SK-N-SH treated with all-trans-retinoic acid at 6 μM for 48 hours (cell line): ENCODE measurements around the gene ADARB2.

Experiments used
- ATAC-seq: fragments of 200-7000 bp; cut with Tn5 transposase; 3 replicates; pipeline ENCODE4 v1.9.1; 2020; ENCODE audit warnings: mild to moderate bottlenecking, moderate library complexity
- ARNTL ChIP-seq: fragments of 450-650 bp; formaldehyde crosslinking; IDR thresholded peaks from 2 replicates; pipeline ENCODE4 v1.5.0; 2020; ENCODE audit warnings: low read depth, mild to moderate bottlenecking, moderate library complexity, borderline replicate concordance
- BACH2 ChIP-seq: fragments of 250-450 bp; sonication (Bioruptor Pico); IDR thresholded peaks from 2 replicates; pipeline ENCODE4 v1.9.0; 2021; ENCODE audit warnings: mild to moderate bottlenecking, borderline replicate concordance
- CSDC2 ChIP-seq: fragments of 250-450 bp; sonication (Bioruptor Pico); IDR thresholded peaks from 2 replicates; pipeline ENCODE4 v1.5.0; 2020; ENCODE audit warnings: mild to moderate bottlenecking, moderate library complexity
- ESRRG ChIP-seq: fragments of 250-450 bp; sonication (Bioruptor Pico); IDR thresholded peaks from 2 replicates; pipeline ENCODE4 v1.6.1; 2021; ENCODE audit warnings: mild to moderate bottlenecking
- GLIS3 ChIP-seq: fragments of 250-450 bp; sonication (Bioruptor Pico); IDR thresholded peaks from 2 replicates; pipeline ENCODE4 v1.5.0; 2020; ENCODE audit warnings: mild to moderate bottlenecking, moderate library complexity
- ISL1 ChIP-seq: fragments of 250-450 bp; sonication (Bioruptor Pico); IDR thresholded peaks from 2 replicates; pipeline ENCODE4 v2.1.2; 2022; ENCODE audit warnings: mild to moderate bottlenecking, moderate library complexity
- OSR1 ChIP-seq: fragments of 250-450 bp; sonication (Bioruptor Pico); IDR thresholded peaks from 2 replicates; pipeline ENCODE4 v1.8.0; 2022; ENCODE audit warnings: moderate library complexity, mild to moderate bottlenecking, inconsistent platforms
- PPARA ChIP-seq: fragments of 250-450 bp; sonication (Bioruptor Pico); IDR thresholded peaks from 2 replicates; pipeline ENCODE4 v1.5.0; 2020; ENCODE audit warnings: mild to moderate bottlenecking, borderline replicate concordance
- RARB ChIP-seq: fragments of 250-450 bp; sonication (Bioruptor Pico); IDR thresholded peaks from 2 replicates; pipeline ENCODE4 v1.8.0; 2021; ENCODE audit warnings: mild to moderate bottlenecking, moderate library complexity
- TCF4 ChIP-seq: fragments of 250-450 bp; sonication (Bioruptor Pico); IDR thresholded peaks from 2 replicates; pipeline ENCODE4 v1.8.0; 2021; ENCODE audit warnings: mild to moderate bottlenecking, moderate library complexity, borderline replicate concordance
- TOX ChIP-seq: fragments of 250-450 bp; sonication (Bioruptor Pico); IDR thresholded peaks from 2 replicates; pipeline ENCODE4 v1.8.0; 2021; ENCODE audit warnings: mild to moderate bottlenecking, moderate library complexity, borderline replicate concordance
- ZC3H10 ChIP-seq: fragments of 250-450 bp; sonication (Bioruptor Pico); IDR thresholded peaks from 2 replicates; pipeline ENCODE4 v1.5.1; 2021; ENCODE audit warnings: mild to moderate bottlenecking, moderate library complexity
- ZFP3 ChIP-seq: fragments of 250-450 bp; sonication (Bioruptor Pico); IDR thresholded peaks from 2 replicates; pipeline ENCODE4 v1.5.0; 2020; ENCODE audit warnings: mild to moderate bottlenecking, moderate library complexity
- ZFP30 ChIP-seq: fragments of 450-650 bp; formaldehyde crosslinking; IDR thresholded peaks from 2 replicates; pipeline ENCODE4 v1.5.0; 2022; ENCODE audit warnings: mild to moderate bottlenecking, moderate library complexity
- ZNF565 ChIP-seq: fragments of 450-650 bp; formaldehyde crosslinking; conservative IDR thresholded peaks from 2 replicates; pipeline ENCODE4 v1.5.0; 2020; ENCODE audit warnings: low read depth, mild to moderate bottlenecking, moderate library complexity
- ZNF70 ChIP-seq: fragments of 450-650 bp; formaldehyde crosslinking; IDR thresholded peaks from 2 replicates; pipeline ENCODE4 v1.5.0; 2020; ENCODE audit warnings: mild to moderate bottlenecking, moderate library complexity
- ZNF8 ChIP-seq: fragments of 450-650 bp; formaldehyde crosslinking; IDR thresholded peaks from 2 replicates; pipeline ENCODE4 v1.5.0; 2020; ENCODE audit warnings: mild to moderate bottlenecking, moderate library complexity
- TF ChIP-seq, protein P1 (sequence below): fragments of 250-450 bp; sonication (Bioruptor Pico); IDR thresholded peaks from 2 replicates; pipeline ENCODE4 v1.5.1; 2020; ENCODE audit warnings: low read depth, mild to moderate bottlenecking, moderate library complexity
- TF ChIP-seq, protein P2 (sequence below): fragments of 250-450 bp; sonication (Bioruptor Pico); IDR thresholded peaks from 2 replicates; pipeline ENCODE4 v1.5.1; 2021; ENCODE audit warnings: mild to moderate bottlenecking, moderate library complexity
- TF ChIP-seq, protein P3 (sequence below): fragments of 250-450 bp; sonication (Bioruptor Pico); IDR thresholded peaks from 2 replicates; pipeline ENCODE4 v1.8.0; 2020; ENCODE audit warnings: mild to moderate bottlenecking, moderate library complexity, borderline replicate concordance
- TF ChIP-seq, protein P4 (sequence below): fragments of 250-450 bp; sonication (Bioruptor Pico); IDR thresholded peaks from 2 replicates; pipeline ENCODE4 v1.8.0; 2021; ENCODE audit warnings: low read depth, mild to moderate bottlenecking, moderate library complexity, borderline replicate concordance
- TF ChIP-seq, protein P5 (sequence below): fragments of 250-450 bp; sonication (Bioruptor Pico); IDR thresholded peaks from 2 replicates; pipeline ENCODE4 v1.5.0; 2020; ENCODE audit warnings: mild to moderate bottlenecking, moderate library complexity

Gene ADARB2

DNA sequence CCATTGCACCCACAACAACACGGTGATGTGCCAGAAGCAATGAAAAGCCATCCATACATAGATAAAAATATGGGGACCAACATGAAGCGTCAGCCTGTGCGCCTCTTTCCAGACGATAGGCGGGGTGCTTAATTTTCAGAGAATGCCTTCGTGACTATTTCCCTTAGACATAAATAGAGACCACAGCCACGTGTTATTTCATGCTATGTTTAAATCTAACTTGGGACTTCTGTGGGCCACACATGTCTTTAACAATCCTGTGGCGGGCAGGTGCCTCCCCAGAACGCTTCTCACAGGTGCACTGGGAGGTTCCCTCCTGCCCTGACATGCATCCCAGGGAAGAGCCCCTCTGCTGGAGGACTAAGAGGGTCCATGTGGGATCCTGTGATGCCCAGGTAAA, 259.7 kb downstream of the ADARB2 start:
- TF ChIP-seq BACH2 (CRISPR knock-in tag) (no peak), ARNTL (CRISPR knock-in tag) (no peak), ISL1 (CRISPR knock-in tag) (no peak), ZFP30 (CRISPR knock-in tag) (no peak), GLIS3 (no peak), ESRRG (CRISPR knock-in tag) (no peak), ZC3H10 (no peak), OSR1 (no peak), ZNF8 (CRISPR knock-in tag) (no peak), TOX (no peak), ZNF565 (no peak)
- TF ChIP-seq, protein P1, sequence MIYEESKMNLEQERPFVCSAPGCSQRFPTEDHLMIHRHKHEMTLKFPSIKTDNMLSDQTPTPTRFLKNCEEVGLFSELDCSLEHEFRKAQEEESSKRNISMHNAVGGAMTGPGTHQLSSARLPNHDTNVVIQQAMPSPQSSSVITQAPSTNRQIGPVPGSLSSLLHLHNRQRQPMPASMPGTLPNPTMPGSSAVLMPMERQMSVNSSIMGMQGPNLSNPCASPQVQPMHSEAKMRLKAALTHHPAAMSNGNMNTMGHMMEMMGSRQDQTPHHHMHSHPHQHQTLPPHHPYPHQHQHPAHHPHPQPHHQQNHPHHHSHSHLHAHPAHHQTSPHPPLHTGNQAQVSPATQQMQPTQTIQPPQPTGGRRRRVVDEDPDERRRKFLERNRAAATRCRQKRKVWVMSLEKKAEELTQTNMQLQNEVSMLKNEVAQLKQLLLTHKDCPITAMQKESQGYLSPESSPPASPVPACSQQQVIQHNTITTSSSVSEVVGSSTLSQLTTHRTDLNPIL (CRISPR knock-in tag) = no peak

DNA sequence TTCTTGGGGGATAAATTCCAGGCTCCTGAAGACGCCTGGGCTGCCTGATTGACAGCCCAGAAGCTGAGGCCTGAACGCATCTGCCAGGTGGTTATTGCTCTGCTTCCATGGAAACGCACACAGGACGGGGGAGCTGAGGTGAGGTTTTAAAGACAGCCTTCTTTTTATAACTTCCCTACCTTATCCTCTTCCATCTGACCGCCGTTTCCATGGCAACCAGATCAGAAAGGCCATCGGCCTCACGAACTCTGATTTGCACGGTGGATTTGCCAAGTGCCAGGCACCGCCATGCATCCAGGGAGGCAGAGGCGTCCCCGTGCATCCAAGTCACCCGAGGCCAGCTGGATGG, 260.9 kb downstream of the ADARB2 start:
- TF ChIP-seq ZNF70 (CRISPR knock-in tag) (no peak), TCF4 (CRISPR knock-in tag) (no peak), ZFP3 (CRISPR knock-in tag) (no peak), ZC3H10 (no peak), ARNTL (CRISPR knock-in tag) (no peak), ISL1 (CRISPR knock-in tag) (no peak), ESRRG (CRISPR knock-in tag) (no peak), TOX (no peak), ZNF565 (no peak), RARB (CRISPR knock-in tag) (no peak), BACH2 (CRISPR knock-in tag) (no peak), PPARA (CRISPR knock-in tag) (no peak), CSDC2 (CRISPR knock-in tag) (no peak)
- TF ChIP-seq, protein P2, sequence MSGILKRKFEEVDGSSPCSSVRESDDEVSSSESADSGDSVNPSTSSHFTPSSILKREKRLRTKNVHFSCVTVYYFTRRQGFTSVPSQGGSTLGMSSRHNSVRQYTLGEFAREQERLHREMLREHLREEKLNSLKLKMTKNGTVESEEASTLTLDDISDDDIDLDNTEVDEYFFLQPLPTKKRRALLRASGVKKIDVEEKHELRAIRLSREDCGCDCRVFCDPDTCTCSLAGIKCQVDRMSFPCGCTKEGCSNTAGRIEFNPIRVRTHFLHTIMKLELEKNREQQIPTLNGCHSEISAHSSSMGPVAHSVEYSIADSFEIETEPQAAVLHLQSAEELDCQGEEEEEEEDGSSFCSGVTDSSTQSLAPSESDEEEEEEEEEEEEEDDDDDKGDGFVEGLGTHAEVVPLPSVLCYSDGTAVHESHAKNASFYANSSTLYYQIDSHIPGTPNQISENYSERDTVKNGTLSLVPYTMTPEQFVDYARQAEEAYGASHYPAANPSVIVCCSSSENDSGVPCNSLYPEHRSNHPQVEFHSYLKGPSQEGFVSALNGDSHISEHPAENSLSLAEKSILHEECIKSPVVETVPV = no peak
- TF ChIP-seq, protein P3, sequence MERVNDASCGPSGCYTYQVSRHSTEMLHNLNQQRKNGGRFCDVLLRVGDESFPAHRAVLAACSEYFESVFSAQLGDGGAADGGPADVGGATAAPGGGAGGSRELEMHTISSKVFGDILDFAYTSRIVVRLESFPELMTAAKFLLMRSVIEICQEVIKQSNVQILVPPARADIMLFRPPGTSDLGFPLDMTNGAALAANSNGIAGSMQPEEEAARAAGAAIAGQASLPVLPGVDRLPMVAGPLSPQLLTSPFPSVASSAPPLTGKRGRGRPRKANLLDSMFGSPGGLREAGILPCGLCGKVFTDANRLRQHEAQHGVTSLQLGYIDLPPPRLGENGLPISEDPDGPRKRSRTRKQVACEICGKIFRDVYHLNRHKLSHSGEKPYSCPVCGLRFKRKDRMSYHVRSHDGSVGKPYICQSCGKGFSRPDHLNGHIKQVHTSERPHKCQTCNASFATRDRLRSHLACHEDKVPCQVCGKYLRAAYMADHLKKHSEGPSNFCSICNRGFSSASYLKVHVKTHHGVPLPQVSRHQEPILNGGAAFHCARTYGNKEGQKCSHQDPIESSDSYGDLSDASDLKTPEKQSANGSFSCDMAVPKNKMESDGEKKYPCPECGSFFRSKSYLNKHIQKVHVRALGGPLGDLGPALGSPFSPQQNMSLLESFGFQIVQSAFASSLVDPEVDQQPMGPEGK (CRISPR knock-in tag) = no peak
- TF ChIP-seq, protein P1 (CRISPR knock-in tag) = no peak
- TF ChIP-seq, protein P4, sequence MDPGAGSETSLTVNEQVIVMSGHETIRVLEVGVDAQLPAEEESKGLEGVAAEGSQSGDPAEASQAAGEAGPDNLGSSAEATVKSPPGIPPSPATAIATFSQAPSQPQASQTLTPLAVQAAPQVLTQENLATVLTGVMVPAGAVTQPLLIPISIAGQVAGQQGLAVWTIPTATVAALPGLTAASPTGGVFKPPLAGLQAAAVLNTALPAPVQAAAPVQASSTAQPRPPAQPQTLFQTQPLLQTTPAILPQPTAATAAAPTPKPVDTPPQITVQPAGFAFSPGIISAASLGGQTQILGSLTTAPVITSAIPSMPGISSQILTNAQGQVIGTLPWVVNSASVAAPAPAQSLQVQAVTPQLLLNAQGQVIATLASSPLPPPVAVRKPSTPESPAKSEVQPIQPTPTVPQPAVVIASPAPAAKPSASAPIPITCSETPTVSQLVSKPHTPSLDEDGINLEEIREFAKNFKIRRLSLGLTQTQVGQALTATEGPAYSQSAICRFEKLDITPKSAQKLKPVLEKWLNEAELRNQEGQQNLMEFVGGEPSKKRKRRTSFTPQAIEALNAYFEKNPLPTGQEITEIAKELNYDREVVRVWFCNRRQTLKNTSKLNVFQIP (CRISPR knock-in tag) = no peak
- TF ChIP-seq, all 23 proteins: peak for 0
- no peak for ATAC-seq

More for the DNA sequence above, 259.7 kb downstream of the ADARB2 start:
- no peak for ATAC-seq

DNA sequence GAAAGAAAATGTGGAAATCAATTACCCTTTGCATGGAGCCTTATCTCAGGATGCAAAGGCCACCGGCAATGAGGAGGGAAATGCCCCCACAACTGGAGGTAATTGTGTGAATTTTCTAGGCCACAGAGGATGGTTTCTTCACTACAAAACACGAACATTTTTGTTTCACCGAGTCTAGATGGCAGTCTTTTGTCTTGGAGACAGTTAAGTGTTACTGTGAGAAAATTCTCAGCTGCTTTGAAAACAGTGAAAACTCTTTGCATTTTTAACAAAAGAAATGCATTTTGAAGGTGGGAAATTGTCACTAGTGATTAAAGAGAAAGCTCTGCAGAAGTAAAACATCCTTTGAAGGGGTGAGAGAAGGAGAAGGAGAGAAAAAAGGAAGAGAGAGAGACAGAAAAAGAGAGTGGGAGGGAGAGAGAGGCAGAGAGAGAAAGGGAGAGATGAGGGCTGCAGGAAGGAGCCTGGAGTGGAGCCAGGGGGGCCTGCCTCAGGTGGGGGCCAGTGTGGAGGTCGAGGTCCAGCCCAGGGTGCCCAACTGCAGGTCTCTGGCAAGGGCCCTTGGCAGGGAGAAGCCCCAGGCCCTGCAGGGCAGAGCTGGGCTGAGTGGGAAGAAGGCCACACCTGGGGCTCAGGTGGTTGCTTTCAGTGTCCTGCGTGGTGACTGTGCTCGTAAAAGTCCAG, 261.4 kb downstream of the ADARB2 start:
- ATAC-seq = no peak
- no peak for TF ChIP-seq BACH2 (CRISPR knock-in tag)
- no peak for TF ChIP-seq ZFP3 (CRISPR knock-in tag)
- no peak for TF ChIP-seq ZFP30 (CRISPR knock-in tag)
- TF ChIP-seq, protein P1 (CRISPR knock-in tag) = no peak
- TF ChIP-seq ZNF8 (CRISPR knock-in tag) = no peak
- no peak for TF ChIP-seq RARB (CRISPR knock-in tag)
- TF ChIP-seq ZNF565 = no peak
- TF ChIP-seq, protein P5, sequence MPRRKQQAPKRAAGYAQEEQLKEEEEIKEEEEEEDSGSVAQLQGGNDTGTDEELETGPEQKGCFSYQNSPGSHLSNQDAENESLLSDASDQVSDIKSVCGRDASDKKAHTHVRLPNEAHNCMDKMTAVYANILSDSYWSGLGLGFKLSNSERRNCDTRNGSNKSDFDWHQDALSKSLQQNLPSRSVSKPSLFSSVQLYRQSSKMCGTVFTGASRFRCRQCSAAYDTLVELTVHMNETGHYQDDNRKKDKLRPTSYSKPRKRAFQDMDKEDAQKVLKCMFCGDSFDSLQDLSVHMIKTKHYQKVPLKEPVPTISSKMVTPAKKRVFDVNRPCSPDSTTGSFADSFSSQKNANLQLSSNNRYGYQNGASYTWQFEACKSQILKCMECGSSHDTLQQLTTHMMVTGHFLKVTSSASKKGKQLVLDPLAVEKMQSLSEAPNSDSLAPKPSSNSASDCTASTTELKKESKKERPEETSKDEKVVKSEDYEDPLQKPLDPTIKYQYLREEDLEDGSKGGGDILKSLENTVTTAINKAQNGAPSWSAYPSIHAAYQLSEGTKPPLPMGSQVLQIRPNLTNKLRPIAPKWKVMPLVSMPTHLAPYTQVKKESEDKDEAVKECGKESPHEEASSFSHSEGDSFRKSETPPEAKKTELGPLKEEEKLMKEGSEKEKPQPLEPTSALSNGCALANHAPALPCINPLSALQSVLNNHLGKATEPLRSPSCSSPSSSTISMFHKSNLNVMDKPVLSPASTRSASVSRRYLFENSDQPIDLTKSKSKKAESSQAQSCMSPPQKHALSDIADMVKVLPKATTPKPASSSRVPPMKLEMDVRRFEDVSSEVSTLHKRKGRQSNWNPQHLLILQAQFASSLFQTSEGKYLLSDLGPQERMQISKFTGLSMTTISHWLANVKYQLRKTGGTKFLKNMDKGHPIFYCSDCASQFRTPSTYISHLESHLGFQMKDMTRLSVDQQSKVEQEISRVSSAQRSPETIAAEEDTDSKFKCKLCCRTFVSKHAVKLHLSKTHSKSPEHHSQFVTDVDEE = no peak
- TF ChIP-seq TCF4 (CRISPR knock-in tag) = no peak
- TF ChIP-seq, protein P4 (CRISPR knock-in tag) = no peak
- TF ChIP-seq ZNF70 (CRISPR knock-in tag) = no peak
